Spleen (tissue), 7 donors: ENCODE results near the gene VEZT.

ENCODE experiments used
- POLR2A ChIP-seq, 3 donors: fragments of 450-650 bp; IDR thresholded peaks; one replicate each; pipeline ENCODE4 v1.5.1; 2017; ENCODE audit warnings: antibody characterized with exemption in 3 of 3, mild to moderate bottlenecking in 1 of 3
- POLR2AphosphoS5 ChIP-seq, 3 donors: sonication (generic); formaldehyde crosslinking; IDR thresholded peaks; one replicate each; pipeline ENCODE4 v1.5.1; 2017; ENCODE audit warnings: antibody characterized with exemption in 3 of 3
- TF ChIP-seq, protein P1 (sequence below), 11 experiments: fragments of 200-600 bp in 7 of 11; fragments of 450-650 bp in 4 of 11; sonication (generic) in 4 of 11; IDR thresholded peaks in 8 of 11; conservative IDR thresholded peaks in 3 of 11; 1 replicate in 7 of 11; 2 replicates in 4 of 11; pipeline versions ENCODE4 v1.4.0 to v1.8.0; 2016 to 2021; ENCODE audit warnings: antibody characterized with exemption in 11 of 11, inconsistent platforms in 4 of 11, mild to moderate bottlenecking in 1 of 11
- donor health status: DM: no; HTN: no; CAD: no; lungs with moderate emphysema.
- donor health status: DM: no; HTN: no; CAD: no.
- donor health status: DM: no; HTN: no; CAD: no.

DNA sequence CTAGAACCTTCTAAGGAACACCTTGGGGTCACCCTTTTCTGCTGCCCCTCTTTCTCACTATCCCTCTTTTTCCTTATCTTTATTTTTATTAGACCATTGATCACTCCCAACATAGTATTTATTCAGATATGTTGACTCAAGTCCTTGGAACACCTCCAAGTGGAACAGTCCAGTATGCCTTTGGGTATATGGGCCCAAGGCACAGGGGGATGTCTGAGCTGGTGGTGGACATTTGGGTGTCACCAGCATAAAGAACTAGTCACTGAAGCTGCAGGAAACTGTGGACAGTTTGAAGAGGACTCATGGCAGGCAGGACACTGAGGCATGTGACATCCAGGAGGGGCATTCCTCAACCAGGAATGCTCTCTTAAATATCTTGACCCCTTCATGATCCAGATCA, 105.6 kb downstream of the VEZT start:
- TF ChIP-seq, protein P1, sequence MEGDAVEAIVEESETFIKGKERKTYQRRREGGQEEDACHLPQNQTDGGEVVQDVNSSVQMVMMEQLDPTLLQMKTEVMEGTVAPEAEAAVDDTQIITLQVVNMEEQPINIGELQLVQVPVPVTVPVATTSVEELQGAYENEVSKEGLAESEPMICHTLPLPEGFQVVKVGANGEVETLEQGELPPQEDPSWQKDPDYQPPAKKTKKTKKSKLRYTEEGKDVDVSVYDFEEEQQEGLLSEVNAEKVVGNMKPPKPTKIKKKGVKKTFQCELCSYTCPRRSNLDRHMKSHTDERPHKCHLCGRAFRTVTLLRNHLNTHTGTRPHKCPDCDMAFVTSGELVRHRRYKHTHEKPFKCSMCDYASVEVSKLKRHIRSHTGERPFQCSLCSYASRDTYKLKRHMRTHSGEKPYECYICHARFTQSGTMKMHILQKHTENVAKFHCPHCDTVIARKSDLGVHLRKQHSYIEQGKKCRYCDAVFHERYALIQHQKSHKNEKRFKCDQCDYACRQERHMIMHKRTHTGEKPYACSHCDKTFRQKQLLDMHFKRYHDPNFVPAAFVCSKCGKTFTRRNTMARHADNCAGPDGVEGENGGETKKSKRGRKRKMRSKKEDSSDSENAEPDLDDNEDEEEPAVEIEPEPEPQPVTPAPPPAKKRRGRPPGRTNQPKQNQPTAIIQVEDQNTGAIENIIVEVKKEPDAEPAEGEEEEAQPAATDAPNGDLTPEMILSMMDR (IDR thresholded peaks at IDR 0.05 in 8 of 11, conservative IDR thresholded peaks at IDR 0.05 in 3 of 11) = no peak
- TF ChIP-seq POLR2A (IDR thresholded peaks at IDR 0.05) = no peak
- TF ChIP-seq POLR2AphosphoS5 (IDR thresholded peaks at IDR 0.05) = no peak
